Epithelial cell of esophagus (primary cell): ENCODE results near the gene BLTP3B.

ENCODE experiments used
- DNase-seq: peaks from one replicate; pipeline ENCODE4 v3.0.0; 2010; ENCODE audit warnings: low read depth
- H3K4me3 ChIP-seq: 2 replicates; pipeline ENCODE4 v1.5.1; 2011; ENCODE audit warnings: mild to moderate bottlenecking, low read length, control low read depth
- TF ChIP-seq, protein P1 (sequence below): IDR thresholded peaks from 2 replicates; pipeline ENCODE4 v1.5.1; 2011; ENCODE audit warnings: low read depth, mild to moderate bottlenecking, low read length, control low read depth, inconsistent platforms; ENCODE audit not compliant: insufficient read depth; ENCODE audit errors: missing control alignments

BLTP3B gene

DNA sequence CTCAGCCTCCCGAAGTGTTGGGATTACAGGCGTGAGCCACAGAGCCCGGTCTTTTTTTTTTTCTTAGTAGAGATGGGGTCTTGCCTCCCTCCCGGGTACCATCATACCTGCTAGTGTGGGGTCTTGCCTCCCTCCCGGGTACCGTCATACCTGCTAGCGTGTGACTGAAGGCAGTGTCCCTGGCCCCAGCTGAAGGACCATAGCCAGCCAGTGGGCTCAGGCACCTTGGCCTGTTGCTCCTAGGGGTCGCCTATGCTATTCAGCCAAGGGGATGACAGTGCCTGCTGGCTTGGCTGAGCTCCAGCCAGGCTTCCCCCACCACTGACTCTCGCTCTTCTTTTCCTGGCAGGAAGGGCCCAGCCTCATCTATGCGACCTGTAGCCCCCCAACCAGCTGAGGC is 10.5 kb upstream of the BLTP3B start:
- no peak overlapping the region for H3K4me3 ChIP-seq
- no peak for DNase-seq
- TF ChIP-seq, protein P1, sequence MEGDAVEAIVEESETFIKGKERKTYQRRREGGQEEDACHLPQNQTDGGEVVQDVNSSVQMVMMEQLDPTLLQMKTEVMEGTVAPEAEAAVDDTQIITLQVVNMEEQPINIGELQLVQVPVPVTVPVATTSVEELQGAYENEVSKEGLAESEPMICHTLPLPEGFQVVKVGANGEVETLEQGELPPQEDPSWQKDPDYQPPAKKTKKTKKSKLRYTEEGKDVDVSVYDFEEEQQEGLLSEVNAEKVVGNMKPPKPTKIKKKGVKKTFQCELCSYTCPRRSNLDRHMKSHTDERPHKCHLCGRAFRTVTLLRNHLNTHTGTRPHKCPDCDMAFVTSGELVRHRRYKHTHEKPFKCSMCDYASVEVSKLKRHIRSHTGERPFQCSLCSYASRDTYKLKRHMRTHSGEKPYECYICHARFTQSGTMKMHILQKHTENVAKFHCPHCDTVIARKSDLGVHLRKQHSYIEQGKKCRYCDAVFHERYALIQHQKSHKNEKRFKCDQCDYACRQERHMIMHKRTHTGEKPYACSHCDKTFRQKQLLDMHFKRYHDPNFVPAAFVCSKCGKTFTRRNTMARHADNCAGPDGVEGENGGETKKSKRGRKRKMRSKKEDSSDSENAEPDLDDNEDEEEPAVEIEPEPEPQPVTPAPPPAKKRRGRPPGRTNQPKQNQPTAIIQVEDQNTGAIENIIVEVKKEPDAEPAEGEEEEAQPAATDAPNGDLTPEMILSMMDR, result no peak

DNA sequence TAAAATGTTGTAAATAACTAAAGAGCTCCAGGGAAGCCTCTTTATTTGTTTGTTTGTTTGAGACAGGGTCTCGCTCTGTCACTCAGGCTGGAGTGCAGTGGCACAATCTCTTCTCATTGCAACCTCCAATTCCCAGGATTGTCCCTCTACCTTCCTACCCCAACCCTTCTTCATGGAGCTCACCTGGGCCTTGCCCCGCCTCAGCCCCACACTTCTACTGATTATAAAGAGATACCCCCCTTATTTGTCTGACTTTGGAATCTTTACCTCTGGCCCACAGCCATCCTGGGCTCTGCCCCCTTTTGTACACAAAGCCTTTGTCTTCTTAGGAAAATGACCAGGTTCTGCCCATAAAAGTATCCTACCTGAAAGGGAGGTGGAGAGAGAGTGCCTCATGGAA is 9.1 kb upstream of the BLTP3B start:
- no peak for DNase-seq
- H3K4me3 ChIP-seq, result no peak overlapping the region
- TF ChIP-seq, protein P1, result no peak

DNA sequence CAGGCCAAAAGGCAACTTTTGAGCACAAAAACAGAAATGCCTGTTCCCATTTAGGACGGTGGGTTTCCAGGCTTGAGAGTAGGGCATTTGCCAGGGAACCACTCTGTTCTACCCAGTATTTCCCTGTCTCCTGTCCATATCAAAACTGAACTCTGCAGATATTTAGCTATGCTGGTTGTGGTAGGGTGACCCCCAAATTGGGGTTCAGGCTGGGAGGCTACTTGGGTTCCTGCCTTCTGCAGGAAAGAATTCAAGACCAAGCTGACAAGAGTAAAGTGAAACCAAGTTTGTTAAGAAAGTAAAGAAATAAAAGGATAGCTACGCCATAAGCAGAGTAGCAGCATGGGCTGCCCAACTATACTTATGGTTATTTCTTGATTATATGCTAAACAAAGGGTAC is 3.6 kb upstream of the BLTP3B start:
- TF ChIP-seq, protein P1, result no peak
- no peak overlapping the region for H3K4me3 ChIP-seq
- DNase-seq, result no peak

DNA sequence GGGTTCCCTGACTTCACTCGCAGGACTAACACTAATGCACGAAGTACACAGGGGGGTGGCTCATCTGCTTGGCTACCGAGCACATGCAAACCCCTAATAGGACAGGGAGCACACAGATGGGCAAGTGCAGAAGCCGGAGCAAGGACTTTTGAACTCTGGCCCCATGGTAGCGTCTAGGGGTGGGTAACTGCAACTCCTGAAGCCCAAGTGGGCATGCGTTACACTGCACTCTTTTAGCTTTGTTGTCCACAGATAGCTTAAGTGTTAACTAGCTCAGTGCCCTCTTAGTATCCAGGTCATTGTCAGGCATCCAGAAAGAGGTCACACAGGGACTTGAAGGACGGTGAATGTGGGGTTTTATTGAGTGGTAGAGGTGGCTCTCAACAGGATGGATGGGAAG is 3.0 kb upstream of the BLTP3B start:
- TF ChIP-seq, protein P1, result no peak
- no peak for DNase-seq
- H3K4me3 ChIP-seq, result no peak overlapping the region

DNA sequence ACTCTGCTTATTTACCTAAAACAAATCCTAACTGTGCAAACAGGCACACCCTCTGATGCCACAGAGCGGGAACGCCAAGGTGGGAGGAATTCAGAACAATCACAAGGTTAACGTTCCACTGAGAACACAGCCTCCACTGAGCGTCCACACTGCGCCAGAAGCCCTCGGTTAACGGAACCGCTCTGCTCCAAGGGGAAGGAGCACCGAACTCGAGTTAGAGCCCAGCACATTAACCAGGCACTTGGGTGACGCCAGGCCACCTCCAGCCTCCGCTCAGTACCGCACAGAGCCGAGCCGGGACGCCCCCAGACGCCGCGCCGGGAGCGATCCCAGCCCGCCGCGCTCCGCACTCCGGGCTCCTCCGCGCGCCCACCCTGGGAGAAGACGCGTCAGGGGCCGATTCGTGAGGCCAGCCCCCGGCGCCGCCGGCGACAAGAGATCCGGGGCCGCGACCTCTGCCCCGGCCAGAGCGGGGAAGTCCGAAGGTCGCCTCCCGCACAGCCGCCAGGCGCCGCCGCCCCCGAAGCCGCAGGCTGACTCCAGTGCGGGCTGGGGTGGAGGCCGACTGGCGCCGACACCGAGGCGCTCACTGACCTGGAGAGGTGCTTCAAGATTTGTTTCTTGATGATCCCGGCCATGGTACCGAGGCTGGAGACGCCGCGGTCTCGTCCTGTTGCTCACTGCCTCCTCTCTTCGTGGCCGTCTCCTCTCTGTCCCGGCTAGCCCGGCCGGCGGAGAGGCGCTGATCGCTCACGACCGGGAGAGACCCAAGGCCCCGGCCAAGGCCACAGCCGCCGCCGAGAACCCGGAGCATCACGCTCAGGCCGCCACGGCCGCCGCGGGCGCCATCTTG is 450 bp downstream of the BLTP3B start:
- peak overlapping the region; percentile 58 for H3K4me3 ChIP-seq
- DNase-seq, result no peak
- TF ChIP-seq, protein P1, result no peak

DNA sequence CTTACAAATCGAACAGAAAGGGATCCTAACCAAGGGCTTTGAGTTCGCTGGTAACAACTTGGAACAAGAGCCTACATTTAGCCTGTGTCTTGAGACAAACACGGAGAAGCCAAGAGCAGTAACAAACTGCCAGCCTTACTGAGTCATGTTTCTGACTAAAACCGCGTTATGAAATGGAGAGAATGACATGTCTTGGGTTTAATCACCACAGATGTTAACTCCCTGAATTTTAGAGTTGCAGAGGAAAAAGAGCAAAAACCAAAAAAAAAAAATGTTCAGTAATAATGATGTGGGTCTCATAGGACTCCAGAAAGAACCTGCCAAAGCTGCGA is 1.0 kb downstream of the BLTP3B start:
- peak; percentile 91 for DNase-seq
- TF ChIP-seq, protein P1, result no peak
- H3K4me3 ChIP-seq, result peak overlapping the region; percentile 58

DNA sequence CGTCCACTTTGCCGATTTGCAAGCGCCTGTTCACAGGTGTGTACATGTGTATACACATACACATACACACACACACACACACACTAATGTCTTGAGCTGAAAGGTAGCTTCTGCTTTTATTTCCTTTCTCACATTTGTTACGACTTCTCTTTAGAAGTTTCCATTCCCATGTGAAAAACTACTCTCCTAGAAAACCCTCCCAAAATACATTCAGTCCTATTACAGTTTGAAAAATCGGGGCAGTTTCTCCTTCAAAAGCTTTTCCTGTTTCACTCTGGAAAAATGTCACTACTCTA is 3.9 kb downstream of the BLTP3B start:
- TF ChIP-seq, protein P1, result no peak
- no peak for DNase-seq
- no peak overlapping the region for H3K4me3 ChIP-seq
